Trophoblast cell (in vitro differentiated cells and primary cell): ENCODE data around the gene UFM1.
"Not testable (repeated sequence)": the region's sequence is repeated elsewhere in the genome, so short reads cannot be mapped to it uniquely, and the experiment has no call there.

ENCODE experiments used
- DNase-seq, 2 donors: peaks; one replicate each; pipeline ENCODE4 v3.0.0-alpha.2; 2016
- H2AFZ ChIP-seq: 2 replicates; pipeline ENCODE4 v1.6.1; 2013; ENCODE audit warnings: low read length, moderate library complexity, mild to moderate bottlenecking; ENCODE audit not compliant: insufficient read depth, poor library complexity
- H2AK5ac ChIP-seq: 2 replicates; pipeline ENCODE4 v1.6.1; 2013; ENCODE audit warnings: mild to moderate bottlenecking, low read length
- H2BK120ac ChIP-seq: 2 replicates; pipeline ENCODE4 v1.6.1; 2013; ENCODE audit warnings: low read length, mild to moderate bottlenecking, moderate library complexity; ENCODE audit not compliant: insufficient read depth, poor library complexity
- H2BK12ac ChIP-seq: 2 replicates; pipeline ENCODE4 v1.6.1; 2013; ENCODE audit warnings: mild to moderate bottlenecking, low read length, moderate library complexity
- H2BK5ac ChIP-seq: 2 replicates; pipeline ENCODE4 v1.6.1; 2013; ENCODE audit warnings: low read length, low read depth, moderate library complexity, mild to moderate bottlenecking; ENCODE audit not compliant: poor library complexity
- H3K14ac ChIP-seq: 2 replicates; pipeline ENCODE4 v1.6.1; 2013; ENCODE audit warnings: mild to moderate bottlenecking, low read length
- H3K18ac ChIP-seq: 2 replicates; pipeline ENCODE4 v1.6.1; 2013; ENCODE audit warnings: mild to moderate bottlenecking, low read length
- H3K23ac ChIP-seq: 2 replicates; pipeline ENCODE4 v1.6.1; 2013; ENCODE audit warnings: low read length
- H3K27ac ChIP-seq: 2 replicates; pipeline ENCODE4 v1.5.1; 2013; ENCODE audit warnings: low read depth, mild to moderate bottlenecking, inconsistent platforms, low read length, moderate library complexity
- H3K27me3 ChIP-seq: 2 replicates; pipeline ENCODE4 v1.6.1; 2013; ENCODE audit warnings: inconsistent platforms, mild to moderate bottlenecking, low read length, moderate library complexity; ENCODE audit not compliant: insufficient read depth
- H3K36me3 ChIP-seq, 2 experiments: 1 replicate in 1 of 2; 2 replicates in 1 of 2; pipeline ENCODE4 v1.6.1; 2013; ENCODE audit warnings: low read length in 2 of 2, mild to moderate bottlenecking in 2 of 2, moderate library complexity in 1 of 2; ENCODE audit not compliant: insufficient read depth in 2 of 2, control insufficient read depth in 1 of 2
- H3K4ac ChIP-seq: 2 replicates; pipeline ENCODE4 v1.6.1; 2013; ENCODE audit warnings: low read depth, mild to moderate bottlenecking, low read length, moderate library complexity
- H3K4me1 ChIP-seq, 2 experiments: 1 replicate in 1 of 2; 2 replicates in 1 of 2; pipeline ENCODE4 v1.6.1; 2013; ENCODE audit warnings: low read length in 2 of 2, mild to moderate bottlenecking in 2 of 2, moderate library complexity in 1 of 2; ENCODE audit not compliant: insufficient read depth in 2 of 2, control insufficient read depth in 1 of 2
- H3K4me2 ChIP-seq: 2 replicates; pipeline ENCODE4 v1.6.1; 2013; ENCODE audit warnings: inconsistent platforms, mild to moderate bottlenecking, low read length, moderate library complexity
- H3K4me3 ChIP-seq: 2 replicates; pipeline ENCODE4 v1.5.1; 2013; ENCODE audit warnings: mild to moderate bottlenecking, low read depth, low read length, inconsistent platforms
- H3K79me1 ChIP-seq: one replicate; pipeline ENCODE4 v1.6.1; 2013; ENCODE audit warnings: low read length
- H3K79me2 ChIP-seq: 2 replicates; pipeline ENCODE4 v1.6.1; 2013; ENCODE audit warnings: low read length, mild to moderate bottlenecking; ENCODE audit not compliant: control insufficient read depth, insufficient read depth, poor library complexity
- H3K9ac ChIP-seq: 2 replicates; pipeline ENCODE4 v1.6.1; 2013; ENCODE audit warnings: mild to moderate bottlenecking, low read length
- H3K9me3 ChIP-seq: 2 replicates; pipeline ENCODE4 v1.6.1; 2013; ENCODE audit warnings: low read depth, mild to moderate bottlenecking, control low read depth, inconsistent platforms, low read length; ENCODE audit not compliant: insufficient read depth
- H4K12ac ChIP-seq: 2 replicates; pipeline ENCODE4 v1.6.1; 2013; ENCODE audit warnings: low read depth, mild to moderate bottlenecking, low read length, moderate library complexity
- H4K8ac ChIP-seq: 2 replicates; pipeline ENCODE4 v1.6.1; 2013; ENCODE audit warnings: low read depth, mild to moderate bottlenecking, low read length, moderate library complexity
- H4K91ac ChIP-seq: one replicate; pipeline ENCODE4 v1.6.1; 2013; ENCODE audit warnings: low read depth, mild to moderate bottlenecking, low read length, moderate library complexity
- WGBS: extraction: QIAGEN DNeasy Blood & Tissue Kit; methylation state at CpG from one replicate; pipeline ENCODE4 v1.1.7; 2013; ENCODE audit warnings: missing lambda C conversion rate; ENCODE audit not compliant: insufficient read length, insufficient coverage; ENCODE audit errors: extremely low coverage; 5-methylcytosine and 5-hydroxymethylcytosine counted together

The UFM1 gene

GRCh38 chr13:38309397-38309796 is 40.3 kb upstream of the UFM1 start:
- Histone ChIP-seq H2AK5ac (no peak overlapping the region), H3K27ac (no peak overlapping the region), H3K79me1 (no peaks in the 10 kb centered on the region), H3K4me1 (no peaks in the 10 kb centered on the region), H3K4ac (no peak overlapping the region), H4K12ac (no peak overlapping the region), H4K91ac (no peak overlapping the region), H2AFZ (no peak overlapping the region), H3K14ac (no peak overlapping the region), H4K8ac (no peak overlapping the region), H3K27me3 (no peaks in the 10 kb centered on the region), H2BK5ac (no peak overlapping the region), H3K36me3 (no peaks in the 10 kb centered on the region), H3K4me3 (no peak overlapping the region), H3K79me2 (no peaks in the 10 kb centered on the region), H3K9me3 (no peaks in the 10 kb centered on the region), H2BK12ac (no peak overlapping the region), H3K4me2 (no peak overlapping the region), H2BK120ac (no peak overlapping the region), H3K18ac (no peak overlapping the region), H3K9ac (no peak overlapping the region), H3K23ac (no peak overlapping the region)
- DNase-seq: peak; percentile 30 to 70

- H3K14ac ChIP-seq, H3K9ac ChIP-seq, H4K8ac ChIP-seq, H2AK5ac ChIP-seq, H2BK5ac ChIP-seq, H3K27me3 ChIP-seq, H4K12ac ChIP-seq, H3K36me3 ChIP-seq, H3K79me1 ChIP-seq, H3K79me2 ChIP-seq, H3K4me3 ChIP-seq, H2AFZ ChIP-seq, H3K4ac ChIP-seq, H4K91ac ChIP-seq, H3K9me3 ChIP-seq, H3K4me2 ChIP-seq, H3K23ac ChIP-seq, H2BK120ac ChIP-seq, H2BK12ac ChIP-seq, H3K27ac ChIP-seq, H3K18ac ChIP-seq, H3K4me1 ChIP-seq, DNase-seq: not testable (repeated sequence)
- no CpG with 5 or more reads among the region's 10 CpGs for WGBS
Measured at GRCh38 chr13:38311175-38311574, 38.5 kb upstream of the UFM1 start.

GRCh38 chr13:38316129-38316528 is 33.5 kb upstream of the UFM1 start:
- Histone ChIP-seq H3K27me3 (no peaks in the 10 kb centered on the region), H3K79me1 (no peaks in the 10 kb centered on the region), H4K8ac (no peak overlapping the region)

GRCh38 chr13:38321654-38322053 is 28.0 kb upstream of the UFM1 start:
- no peak overlapping the region for H3K23ac ChIP-seq
- no peaks in the 10 kb centered on the region for H3K79me2 ChIP-seq
- H3K14ac ChIP-seq: no peak overlapping the region
- H3K79me1 ChIP-seq: no peaks in the 10 kb centered on the region
- no peaks in the 10 kb centered on the region for H3K9me3 ChIP-seq
- H2BK120ac ChIP-seq: no peak overlapping the region
- H3K36me3 ChIP-seq: no peaks in the 10 kb centered on the region
- H3K27ac ChIP-seq: no peak overlapping the region
- no peak overlapping the region for H3K4ac ChIP-seq
- H2BK12ac ChIP-seq: no peak overlapping the region
- H3K4me3 ChIP-seq: no peak overlapping the region
- no peak overlapping the region for H2BK5ac ChIP-seq
- no peak overlapping the region for H4K8ac ChIP-seq
- H2AK5ac ChIP-seq: no peak overlapping the region
- no peak overlapping the region for H4K91ac ChIP-seq
- no peak overlapping the region for H3K9ac ChIP-seq
- H3K4me2 ChIP-seq: no peak overlapping the region
- no peaks in the 10 kb centered on the region for H3K27me3 ChIP-seq
- H4K12ac ChIP-seq: no peak overlapping the region
- no CpG with 5 or more reads among the region's 5 CpGs for WGBS
- no peaks in the 10 kb centered on the region for H3K4me1 ChIP-seq
- H3K18ac ChIP-seq: no peak overlapping the region
- H2AFZ ChIP-seq: no peak overlapping the region
- DNase-seq: peak in 1 of 2 donors; percentile 59

More at GRCh38 chr13:38316129-38316528, 33.5 kb upstream of the UFM1 start:
- H3K9me3 ChIP-seq: no peaks in the 10 kb centered on the region
- no peak overlapping the region for H3K9ac ChIP-seq
- H2AK5ac ChIP-seq: no peak overlapping the region
- H4K12ac ChIP-seq: no peak overlapping the region
- H2AFZ ChIP-seq: no peak overlapping the region
- DNase-seq: no peak
- H3K4me2 ChIP-seq: no peak overlapping the region
- no peak overlapping the region for H3K4me3 ChIP-seq
- H3K23ac ChIP-seq: no peak overlapping the region
- H3K27ac ChIP-seq: no peak overlapping the region
- H2BK5ac ChIP-seq: no peak overlapping the region
- no peak overlapping the region for H3K18ac ChIP-seq
- H4K91ac ChIP-seq: no peak overlapping the region
- no peaks in the 10 kb centered on the region for H3K36me3 ChIP-seq
- H3K14ac ChIP-seq: no peak overlapping the region
- H2BK120ac ChIP-seq: no peak overlapping the region
- H2BK12ac ChIP-seq: no peak overlapping the region
- no peaks in the 10 kb centered on the region for H3K4me1 ChIP-seq
- H3K79me2 ChIP-seq: no peaks in the 10 kb centered on the region
- H3K4ac ChIP-seq: no peak overlapping the region

GRCh38 chr13:38325426-38325825 is 24.2 kb upstream of the UFM1 start:
- H2AK5ac ChIP-seq: no peak overlapping the region
- no peak overlapping the region for H3K4ac ChIP-seq
- no peak overlapping the region for H3K4me2 ChIP-seq
- H4K8ac ChIP-seq: no peak overlapping the region
- no peak overlapping the region for H2BK12ac ChIP-seq
- H3K4me1 ChIP-seq: no peaks in the 10 kb centered on the region
- peaks cover 0 to 2% of the 10 kb centered on the region in 2 experiments for H3K36me3 ChIP-seq
- H3K4me3 ChIP-seq: no peak overlapping the region
- no peak overlapping the region for H3K14ac ChIP-seq
- H2BK5ac ChIP-seq: no peak overlapping the region
- no peaks in the 10 kb centered on the region for H3K79me2 ChIP-seq
- DNase-seq: no peak
- no peak overlapping the region for H4K12ac ChIP-seq
- H2AFZ ChIP-seq: no peak overlapping the region
- no peaks in the 10 kb centered on the region for H3K27me3 ChIP-seq
- no peak overlapping the region for H4K91ac ChIP-seq
- H3K18ac ChIP-seq: no peak overlapping the region
- H3K9ac ChIP-seq: no peak overlapping the region
- H3K27ac ChIP-seq: no peak overlapping the region
- H3K23ac ChIP-seq: no peak overlapping the region
- no peaks in the 10 kb centered on the region for H3K79me1 ChIP-seq
- no peaks in the 10 kb centered on the region for H3K9me3 ChIP-seq
- H2BK120ac ChIP-seq: no peak overlapping the region
- no CpG with 5 or more reads among the region's 1 CpG for WGBS
